K562 (cell line): Measurements from ENCODE around the gene STEAP1B. TPM values are rescaled to one million over a fixed set of nuclear protein-coding genes. Genes with fewer than 3 reads are reported as not detected.

ENCODE experiments used
- ARID3A ChIP-seq: IDR thresholded peaks from 2 replicates; pipeline ENCODE4 v1.6.1; 2012; ENCODE audit warnings: low read depth, low read length, improper control_type of control experiment, borderline replicate concordance
- BHLHE40 ChIP-seq: IDR thresholded peaks from 2 replicates; pipeline ENCODE4 v1.6.1; 2011; ENCODE audit warnings: low read length, improper control_type of control experiment
- CBFA2T3 ChIP-seq: fragments of 450-650 bp; IDR thresholded peaks from 2 replicates; pipeline ENCODE4 v1.6.1; 2017
- CLOCK ChIP-seq: fragments of 250-450 bp; sonication (Bioruptor Pico); IDR thresholded peaks from 2 replicates; pipeline ENCODE4 v1.4.0; 2020; ENCODE audit warnings: mild to moderate bottlenecking, moderate library complexity, borderline replicate concordance
- DPF2 ChIP-seq: fragments of 450-650 bp; IDR thresholded peaks from 2 replicates; pipeline ENCODE4 v1.6.1; 2016
- GATAD2B ChIP-seq: fragments of 450-650 bp; IDR thresholded peaks from 2 replicates; pipeline ENCODE4 v1.6.1; 2017; ENCODE audit warnings: mild to moderate bottlenecking, borderline replicate concordance
- MLLT1 ChIP-seq, 2 experiments: fragments of 450-650 bp; IDR thresholded peaks; 2 replicates each; pipeline ENCODE4 v1.6.1; 2016
- PML ChIP-seq: IDR thresholded peaks from 2 replicates; pipeline ENCODE4 v1.6.1; 2012; ENCODE audit warnings: low read length, inconsistent platforms
- RBM22 ChIP-seq: fragments of 200-400 bp; formaldehyde crosslinking; IDR thresholded peaks from 2 replicates; pipeline ENCODE4 v1.6.1; 2018; ENCODE audit warnings: low read length, low read depth; ENCODE audit not compliant: poor library complexity, severe bottlenecking
- SNIP1 ChIP-seq: fragments of 450-650 bp; IDR thresholded peaks from 2 replicates; pipeline ENCODE4 v1.7.1; 2017; ENCODE audit warnings: low read depth, mild to moderate bottlenecking
- SNRNP70 ChIP-seq: fragments of 200-400 bp; formaldehyde crosslinking; optimal IDR thresholded peaks from 2 replicates; pipeline ENCODE3; 2017; ENCODE audit warnings: low read depth, low read length
- TAL1 ChIP-seq: fragments of 450-650 bp; IDR thresholded peaks from 2 replicates; pipeline ENCODE4 v1.6.1; 2016; ENCODE audit warnings: mild to moderate bottlenecking
- USF2 ChIP-seq: sonication (generic); formaldehyde crosslinking; IDR thresholded peaks from 2 replicates; pipeline ENCODE4 v1.5.0; 2020; ENCODE audit warnings: missing genetic modification reagents
- ZBTB11 ChIP-seq, 3 experiments: fragments of 200-800 bp in 1 of 3; fragments of 250-450 bp in 1 of 3; fragments of 450-650 bp in 1 of 3; sonication (Bioruptor Pico) in 1 of 3; sonication (Bioruptor generic) in 1 of 3; formaldehyde crosslinking in 1 of 3; IDR thresholded peaks; 2 replicates each; pipeline versions ENCODE4 v1.6.1 to v1.8.0; 2016 to 2022; ENCODE audit warnings: mild to moderate bottlenecking in 2 of 3, missing genetic modification characterization in 2 of 3, missing compliant biosample characterization in 1 of 3, moderate library complexity in 1 of 3
- ZNF133 ChIP-seq: fragments of 250-450 bp; sonication (Bioruptor Pico); IDR thresholded peaks from 2 replicates; pipeline ENCODE4 v1.4.0; 2020; ENCODE audit warnings: mild to moderate bottlenecking
- ZNF655 ChIP-seq: fragments of 250-450 bp; sonication (Bioruptor Pico); IDR thresholded peaks from 2 replicates; pipeline ENCODE4 v1.5.0; 2021
- polyA plus RNA-seq, 8 experiments: library from polyadenylated mRNA; depleted of rRNA in 4 of 8; stranded (reverse) in 5 of 8; unstranded in 3 of 8; fragments of >200 nt; fragmentation: Nextera tagmentation in 2 of 8; fragmentation: Illumina TruSeq in 1 of 8; extraction: Ambion mirVana in 2 of 8; extraction: Trizol in 1 of 8; gene quantifications; 2 replicates each; pipeline versions ENCODE4 v1.2.1 to v1.2.3, GENCODE V29; 2011 to 2014; ENCODE audit warnings: inconsistent platforms in 1 of 8, missing spikeins in 1 of 8
- total RNA-seq, 7 experiments: library from RNA; depleted of rRNA in 6 of 7; stranded (reverse); fragments of >200 nt in 6 of 7; fragmentation: Illumina TruSeq in 2 of 7; extraction: Trizol in 2 of 7; gene quantifications; 2 replicates each; pipeline versions ENCODE4 v1.2.1 to v1.2.3, GENCODE V29; 2011 to 2021; ENCODE audit warnings: low replicate concordance in 1 of 7

STEAP1B gene
- total and polyA plus RNA-seq, 9 of the 15 experiments (the other 6 are each of a cell fraction or from before 2014, with no cell fraction given) = 20.0 to 38.5 (median 30.6) TPM

- TF ChIP-seq ARID3A (peak; percentile 68; the same call in 1 of the 2 replicates), TAL1 (0 out of 2 replicates have a peak, but pooled peaks have one; percentile 24), SNIP1 (no peak), ZNF133 (CRISPR knock-in tag) (no peak), MLLT1 (IDR thresholded peaks at IDR 0.05) (no peak), PML (no peak), CLOCK (no peak), RBM22 (no peak), CBFA2T3 (peak; percentile 85), DPF2 (peak; percentile 64), SNRNP70 (no peak), USF2 (CRISPR knock-in tag) (no peak), ZBTB11 (CRISPR knock-in tag; IDR thresholded peaks at IDR 0.05) (no peak; a peak in 1 of 6 replicates), GATAD2B (0 out of 2 replicates have a peak, but pooled peaks have one; percentile 47), BHLHE40 (no peak), ZNF655 (no peak)
Observed at GRCh38 chr7:22373388-22373787, 126.6 kb downstream of the STEAP1B start (continued).
